Esophagus squamous epithelium (tissue), 5 donors: ENCODE measurements around the gene EDAR. TPM values are rescaled to one million over a fixed set of nuclear protein-coding genes. Genes with fewer than 3 reads are reported as not detected.

Experiments used
- DNase-seq: peaks from one replicate; lab custom pipeline; 2025; lab: John Stamatoyannopoulos, UW
- H3K27ac ChIP-seq, 4 donors: fragments of 200-600 bp; sonication (generic); one replicate each; pipeline ENCODE4 v1.5.1; 2016 to 2019; ENCODE audit warnings: mild to moderate bottlenecking in 1 of 4
- H3K27me3 ChIP-seq, 4 donors: fragments of 200-600 bp; sonication (generic); 1 replicate in 3 of 4; 2 replicates in 1 of 4; pipeline versions ENCODE4 v1.5.1 to v1.6.0; 2017 to 2021; ENCODE audit warnings: antibody characterized with exemption in 1 of 4
- H3K36me3 ChIP-seq, 3 donors: fragments of 200-600 bp; sonication (generic); one replicate each; pipeline ENCODE4 v1.5.1; 2016 to 2019
- H3K4me1 ChIP-seq, 3 donors: fragments of 200-600 bp; sonication (generic); one replicate each; pipeline ENCODE4 v1.5.1; 2017 to 2019
- H3K4me3 ChIP-seq, 4 donors: fragments of 200-600 bp; sonication (generic); 1 replicate in 3 of 4; 2 replicates in 1 of 4; pipeline ENCODE4 v1.5.1; 2016 to 2019; ENCODE audit warnings: mild to moderate bottlenecking in 2 of 4, moderate library complexity in 1 of 4
- H3K9me3 ChIP-seq, 3 donors: fragments of 200-600 bp; sonication (generic); one replicate each; pipeline ENCODE4 v1.5.1; 2016 to 2019
- POLR2A ChIP-seq, 4 donors: fragments of 450-650 bp; IDR thresholded peaks; one replicate each; pipeline ENCODE4 v1.6.1; 2017; ENCODE audit warnings: antibody characterized with exemption in 4 of 4, mild to moderate bottlenecking in 4 of 4, moderate library complexity in 3 of 4
- WGBS, 2 donors: methylation state at CpG; one replicate each; pipeline ENCODE4 v1.1.5; 2018; 5-methylcytosine and 5-hydroxymethylcytosine counted together
- intact Hi-C: fragments of 100-400 bp; cut with DNase I; formaldehyde crosslinking; loops from one replicate; pipeline ENCODE4 v1.15.0; 2022
- total RNA-seq, 4 donors: library from RNA; depleted of rRNA; stranded (reverse); fragments of >200 nt; gene quantifications; one replicate each; pipeline ENCODE4 v1.1.0, GENCODE V29; 2016
- TF ChIP-seq, protein P1 (sequence below), 6 experiments: fragments of 450-650 bp in 4 of 6; fragments of 200-600 bp in 2 of 6; sonication (generic) in 2 of 6; IDR thresholded peaks; one replicate each; pipeline ENCODE4 v1.5.1; 2016 to 2019; ENCODE audit warnings: antibody characterized with exemption in 6 of 6, mild to moderate bottlenecking in 4 of 6, moderate library complexity in 4 of 6
- donor health status: DM: yes; HTN: yes; CAD: no.

Gene EDAR
- total RNA-seq, 4 donors from 2014 or later = 3.9 to 5.3 (median 4.4) TPM

DNA sequence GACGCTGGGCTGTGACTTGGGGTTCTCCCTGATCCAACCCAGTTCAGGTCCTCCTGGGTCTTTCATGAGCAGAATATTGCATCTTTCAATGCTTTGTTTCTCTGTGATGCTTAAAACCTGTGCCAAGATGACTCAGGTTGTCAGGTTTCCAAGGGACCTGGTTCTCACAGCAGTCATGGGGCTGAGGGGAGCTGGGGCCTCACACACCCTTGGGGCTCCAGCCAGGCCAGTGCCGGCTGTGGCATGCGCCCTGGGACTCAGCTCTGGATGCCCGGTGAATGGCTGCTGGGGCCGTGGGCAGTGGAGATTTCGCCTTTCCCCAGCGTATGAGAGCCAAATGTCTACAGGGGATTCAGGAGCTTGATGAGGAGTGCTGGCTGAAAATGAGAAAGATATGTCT is 29.6 kb downstream of the EDAR start:
- H3K9me3 ChIP-seq = no peaks in the 10 kb centered on the region
- intact Hi-C loops = no loop called here
- no peak overlapping the region for H3K4me3 ChIP-seq
- no peaks in the 10 kb centered on the region for H3K36me3 ChIP-seq
- no peak for TF ChIP-seq POLR2A (IDR thresholded peaks at IDR 0.05)
- TF ChIP-seq, protein P1, sequence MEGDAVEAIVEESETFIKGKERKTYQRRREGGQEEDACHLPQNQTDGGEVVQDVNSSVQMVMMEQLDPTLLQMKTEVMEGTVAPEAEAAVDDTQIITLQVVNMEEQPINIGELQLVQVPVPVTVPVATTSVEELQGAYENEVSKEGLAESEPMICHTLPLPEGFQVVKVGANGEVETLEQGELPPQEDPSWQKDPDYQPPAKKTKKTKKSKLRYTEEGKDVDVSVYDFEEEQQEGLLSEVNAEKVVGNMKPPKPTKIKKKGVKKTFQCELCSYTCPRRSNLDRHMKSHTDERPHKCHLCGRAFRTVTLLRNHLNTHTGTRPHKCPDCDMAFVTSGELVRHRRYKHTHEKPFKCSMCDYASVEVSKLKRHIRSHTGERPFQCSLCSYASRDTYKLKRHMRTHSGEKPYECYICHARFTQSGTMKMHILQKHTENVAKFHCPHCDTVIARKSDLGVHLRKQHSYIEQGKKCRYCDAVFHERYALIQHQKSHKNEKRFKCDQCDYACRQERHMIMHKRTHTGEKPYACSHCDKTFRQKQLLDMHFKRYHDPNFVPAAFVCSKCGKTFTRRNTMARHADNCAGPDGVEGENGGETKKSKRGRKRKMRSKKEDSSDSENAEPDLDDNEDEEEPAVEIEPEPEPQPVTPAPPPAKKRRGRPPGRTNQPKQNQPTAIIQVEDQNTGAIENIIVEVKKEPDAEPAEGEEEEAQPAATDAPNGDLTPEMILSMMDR (IDR thresholded peaks at IDR 0.05) = no peak
- peak overlapping the region; percentile 59 to 90 (median 86) for H3K27ac ChIP-seq
- no peak for DNase-seq
- 31 to 54% methylated on average over 3 to 4 of the region's 7 CpGs for WGBS, 2 donors
- H3K4me1 ChIP-seq = peaks cover 15 to 53% (median 27%) of the 10 kb centered on the region in 3 donors
- no peaks in the 10 kb centered on the region for H3K27me3 ChIP-seq

DNA sequence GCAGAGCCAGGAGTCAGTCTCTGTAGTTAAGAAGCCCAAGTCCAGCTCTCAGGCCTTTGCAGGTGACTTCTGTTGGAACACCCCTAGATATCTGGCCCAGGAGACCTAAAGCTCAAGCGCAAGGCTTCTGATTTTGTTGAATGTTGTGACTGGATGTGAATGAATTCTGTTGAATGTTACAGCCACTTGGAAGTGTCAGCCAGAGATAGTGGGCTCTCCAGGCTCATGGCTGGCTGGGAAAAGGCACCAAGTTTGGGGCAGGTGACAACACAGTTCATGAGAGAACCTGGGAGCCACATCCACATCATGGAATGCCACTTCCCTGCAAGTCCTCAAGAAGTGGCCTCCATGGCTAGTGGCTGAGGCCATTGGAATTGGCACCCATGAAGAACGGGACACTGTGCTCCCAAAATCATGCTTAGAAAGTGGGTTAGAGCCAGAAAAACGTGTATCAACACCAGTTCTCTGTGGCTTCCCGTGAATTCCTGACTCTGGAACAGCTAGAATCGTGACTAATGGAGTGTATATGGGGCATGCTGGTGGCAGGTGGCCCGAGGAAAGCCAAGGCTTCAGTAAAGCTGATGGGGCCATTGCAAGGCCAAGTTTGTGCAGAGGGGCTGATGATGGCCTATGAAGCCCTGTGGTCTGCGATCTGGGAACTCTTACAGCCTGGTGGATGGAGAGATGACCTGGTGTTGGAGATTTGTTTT is 30.2 kb downstream of the EDAR start:
- Histone ChIP-seq H3K9me3 (no peaks in the 10 kb centered on the region), H3K4me1 (peaks cover 15 to 54% (median 27%) of the 10 kb centered on the region in 3 donors), H3K36me3 (no peaks in the 10 kb centered on the region), H3K27ac (peak overlapping the region; percentile 59 to 90 (median 86)), H3K27me3 (no peaks in the 10 kb centered on the region), H3K4me3 (no peak overlapping the region)
- TF ChIP-seq POLR2A (IDR thresholded peaks at IDR 0.05) = no peak
- TF ChIP-seq, protein P1 (IDR thresholded peaks at IDR 0.05) = no peak
- WGBS, 2 donors = 46 to 52% methylated on average over 5 to 6 of the region's 7 CpGs
- intact Hi-C loops = no loop called here
- DNase-seq = no peak

DNA sequence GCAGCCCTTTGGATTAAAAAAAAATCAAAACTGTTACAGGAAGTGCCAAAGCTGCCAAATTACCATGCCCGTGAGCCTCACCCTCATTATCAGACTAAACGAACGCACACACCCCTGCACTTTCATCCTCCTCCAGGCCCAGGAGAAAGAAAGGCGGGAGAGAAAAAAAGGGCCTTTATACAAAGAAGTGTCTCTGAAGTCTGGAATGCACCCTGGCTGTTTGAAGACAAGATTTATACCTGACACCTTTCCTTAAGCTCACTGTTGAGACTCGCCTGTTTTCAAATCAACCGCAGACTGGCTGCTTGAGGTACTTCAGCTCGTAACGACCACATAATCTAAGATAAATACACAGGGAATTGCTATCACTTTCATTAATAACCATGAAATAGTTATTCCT is 31.0 kb downstream of the EDAR start:
- Histone ChIP-seq H3K4me3 (no peak overlapping the region), H3K4me1 (peaks cover 15 to 62% (median 27%) of the 10 kb centered on the region in 3 donors), H3K9me3 (no peaks in the 10 kb centered on the region), H3K36me3 (no peaks in the 10 kb centered on the region), H3K27ac (peak overlapping the region; percentile 59 to 90 (median 86)), H3K27me3 (no peaks in the 10 kb centered on the region)
- DNase-seq = no peak
- TF ChIP-seq POLR2A (IDR thresholded peaks at IDR 0.05) = no peak
- TF ChIP-seq, protein P1 (IDR thresholded peaks at IDR 0.05) = peak in 2 of 6 experiments; percentile 10 to 17
- intact Hi-C loops = no loop called here
- 20 to 25% methylated on average over 8 of the region's 8 CpGs for WGBS, 2 donors

DNA sequence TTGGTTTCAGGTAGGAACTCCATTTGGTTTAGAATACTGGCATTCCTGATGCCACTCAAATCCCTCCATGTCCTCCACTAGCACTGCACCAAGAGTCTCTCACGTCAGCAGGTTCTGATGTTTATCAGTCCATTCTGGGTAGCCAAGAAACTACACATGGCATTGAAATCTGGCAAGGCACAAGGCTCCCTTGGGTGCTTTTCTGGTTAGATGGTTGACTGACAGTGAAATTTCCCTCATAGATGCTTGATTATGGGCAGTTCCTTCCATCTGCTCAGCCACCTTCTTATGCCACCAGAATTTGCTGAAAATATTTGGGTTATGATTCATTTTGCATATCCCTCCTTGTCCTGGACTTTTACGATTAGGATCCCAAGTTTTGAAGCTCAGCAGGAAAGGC is 32.6 kb downstream of the EDAR start:
- H3K27me3 ChIP-seq = no peaks in the 10 kb centered on the region
- WGBS, 2 donors = 67 to 79% methylated on average over 2 of the region's 2 CpGs
- intact Hi-C loops = no loop called here
- no peaks in the 10 kb centered on the region for H3K36me3 ChIP-seq
- H3K9me3 ChIP-seq = no peaks in the 10 kb centered on the region
- no peak overlapping the region for H3K4me3 ChIP-seq
- TF ChIP-seq, protein P1 (IDR thresholded peaks at IDR 0.05) = no peak
- no peak for TF ChIP-seq POLR2A (IDR thresholded peaks at IDR 0.05)
- no peak for DNase-seq
- H3K4me1 ChIP-seq = peaks cover 15 to 70% (median 27%) of the 10 kb centered on the region in 3 donors
- peak overlapping the region in 3 of 4 donors; percentile 86 to 90 (median 87) for H3K27ac ChIP-seq

DNA sequence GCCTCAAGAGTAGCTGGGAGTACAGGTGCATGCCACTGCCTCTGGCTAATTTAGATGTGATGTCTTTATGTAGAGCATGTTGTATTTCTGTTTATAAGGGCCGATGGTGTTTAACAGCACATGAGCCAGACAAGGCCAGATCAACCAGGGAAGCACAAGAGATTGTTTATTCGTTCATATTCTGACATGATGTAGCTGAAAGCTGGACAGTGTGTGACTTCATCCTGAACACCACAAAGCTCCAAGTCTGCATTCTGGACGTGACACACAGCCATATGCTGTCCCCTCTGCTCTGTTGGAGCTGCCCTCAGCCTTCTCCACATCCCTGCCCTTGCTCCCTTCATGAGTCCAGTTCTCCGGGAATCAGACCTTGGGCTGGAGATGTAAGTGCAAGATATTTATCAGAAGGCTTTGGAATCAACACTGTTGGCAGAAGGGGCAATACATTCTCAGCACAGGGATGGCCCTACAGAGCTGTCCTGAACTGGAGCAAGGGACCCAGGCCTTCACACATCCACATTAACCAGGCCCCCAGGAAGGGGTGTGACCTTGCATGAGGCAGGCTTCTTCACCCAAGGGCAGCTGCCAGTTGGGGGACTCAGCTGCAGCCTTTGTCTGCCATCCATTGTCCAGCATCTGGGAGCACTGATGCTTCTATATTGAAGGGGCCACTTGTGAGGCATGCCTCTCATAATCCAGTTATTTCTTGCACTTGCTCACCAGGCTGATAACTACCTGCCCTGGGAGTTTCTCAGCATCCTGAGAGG is 38.5 kb downstream of the EDAR start:
- no peak overlapping the region for H3K27ac ChIP-seq
- H3K36me3 ChIP-seq = peaks cover 0 to 7% (median 0%) of the 10 kb centered on the region in 3 donors
- TF ChIP-seq, protein P1 (IDR thresholded peaks at IDR 0.05) = no peak
- no peak for TF ChIP-seq POLR2A (IDR thresholded peaks at IDR 0.05)
- no peaks in the 10 kb centered on the region for H3K27me3 ChIP-seq
- WGBS, 2 donors = 50 to 72% methylated on average over 2 to 4 of the region's 4 CpGs
- H3K9me3 ChIP-seq = peaks cover 0 to 11% (median 7%) of the 10 kb centered on the region in 3 donors
- DNase-seq = no peak
- intact Hi-C loops = no loop called here
- peaks cover 0 to 29% (median 0%) of the 10 kb centered on the region in 3 donors for H3K4me1 ChIP-seq
- H3K4me3 ChIP-seq = no peak overlapping the region
